IMR-90 (cell line): ENCODE measurements around the gene AATF. TPM values are rescaled to one million over a fixed set of nuclear protein-coding genes. Genes with fewer than 3 reads are reported as not detected.

Source experiments
- ATAC-seq: fragments of 200-7000 bp; cut with Tn5 transposase; 2 replicates; pipeline ENCODE4 v1.9.1; 2020; ENCODE audit warnings: low read depth, mild to moderate bottlenecking, moderate library complexity
- BruUV-seq: library from RNA; stranded (reverse); fragments of 400-500 nt; replicated peaks from 2 replicates; lab custom pipeline; 2021; lab: Mats Ljungman, UMichigan
- CTCF ChIA-PET: fragments of 300-600 bp; formaldehyde crosslinking; extraction: SDS; loops from one replicate; lab custom pipeline; 2021; ENCODE audit warnings: antibody characterized with exemption; lab: Yijun Ruan, JAX
- POLR2A ChIA-PET: fragments of 300-600 bp; sonication (Branson Sonifier 250); formaldehyde crosslinking; loops from one replicate; lab custom pipeline; 2022; ENCODE audit warnings: antibody characterized with exemption; ENCODE audit not compliant: unreplicated experiment; lab: Charles Lee
- DNase-seq: peaks from one replicate; pipeline ENCODE4 v3.0.0; 2013
- H2AFZ ChIP-seq: replicated peaks from 2 replicates; pipeline ENCODE3; 2013; ENCODE audit warnings: low read length, mild to moderate bottlenecking; ENCODE audit not compliant: poor library complexity
- H2AK5ac ChIP-seq: 2 replicates; pipeline ENCODE4 v1.6.1; 2013; ENCODE audit warnings: low read depth, low read length, inconsistent platforms
- H2AK9ac ChIP-seq: replicated peaks from 2 replicates; pipeline ENCODE3; 2013; ENCODE audit warnings: mild to moderate bottlenecking, low read depth, low read length, moderate library complexity; ENCODE audit not compliant: poor library complexity
- H2BK120ac ChIP-seq: 2 replicates; pipeline ENCODE4 v1.6.1; 2013; ENCODE audit warnings: low read depth, low read length, inconsistent platforms
- H2BK15ac ChIP-seq: 3 replicates; pipeline ENCODE4 v1.6.1; 2013; ENCODE audit warnings: low read depth, low read length, inconsistent platforms
- H2BK20ac ChIP-seq: 2 replicates; pipeline ENCODE4 v1.6.1; 2013; ENCODE audit warnings: low read depth, mild to moderate bottlenecking, inconsistent platforms, low read length, moderate library complexity
- H2BK5ac ChIP-seq: 2 replicates; pipeline ENCODE4 v1.6.1; 2013; ENCODE audit warnings: mild to moderate bottlenecking, low read depth, low read length, inconsistent platforms; ENCODE audit not compliant: poor library complexity, severe bottlenecking
- H3K14ac ChIP-seq: replicated peaks from 2 replicates; pipeline ENCODE4 v1.6.1; 2013; ENCODE audit warnings: low read depth, low read length, inconsistent platforms
- H3K18ac ChIP-seq: 2 replicates; pipeline ENCODE4 v1.6.1; 2013; ENCODE audit warnings: low read depth, low read length, control low read depth
- H3K23ac ChIP-seq: 2 replicates; pipeline ENCODE4 v1.6.1; 2013; ENCODE audit warnings: low read depth, low read length, inconsistent platforms
- H3K27ac ChIP-seq: 2 replicates; pipeline ENCODE4 v1.5.1; 2013; ENCODE audit warnings: mild to moderate bottlenecking, control low read depth, low read length; ENCODE audit not compliant: insufficient read depth
- H3K27me3 ChIP-seq: 2 replicates; pipeline ENCODE4 v1.6.1; 2013; ENCODE audit warnings: low read length; ENCODE audit not compliant: control insufficient read depth, insufficient read depth
- H3K36me3 ChIP-seq: 2 replicates; pipeline ENCODE4 v1.6.1; 2013; ENCODE audit warnings: low read length, mixed read lengths; ENCODE audit not compliant: control insufficient read depth, insufficient read depth
- H3K4ac ChIP-seq: 2 replicates; pipeline ENCODE4 v1.6.1; 2013; ENCODE audit warnings: low read depth, low read length, inconsistent platforms
- H3K4me1 ChIP-seq: 2 replicates; pipeline ENCODE4 v1.6.1; 2013; ENCODE audit warnings: low read length, mixed read lengths; ENCODE audit not compliant: control insufficient read depth, insufficient read depth
- H3K4me2 ChIP-seq: 2 replicates; pipeline ENCODE4 v1.6.1; 2013; ENCODE audit warnings: low read depth, mild to moderate bottlenecking, control low read depth, low read length, moderate library complexity
- H3K4me3 ChIP-seq: 2 replicates; pipeline ENCODE4 v1.5.1; 2013; ENCODE audit warnings: low read depth, mild to moderate bottlenecking, control low read depth, low read length, moderate library complexity; ENCODE audit not compliant: insufficient read depth
- H3K56ac ChIP-seq: 2 replicates; pipeline ENCODE4 v1.6.1; 2013; ENCODE audit warnings: low read length, inconsistent platforms; ENCODE audit not compliant: insufficient read depth; ENCODE audit errors: extremely low read depth
- H3K79me1 ChIP-seq, 2 experiments: 2 replicates each; pipeline ENCODE4 v1.6.1; 2013; ENCODE audit warnings: low read length in 2 of 2, inconsistent platforms in 1 of 2, low read depth in 1 of 2
- H3K9ac ChIP-seq: 2 replicates; pipeline ENCODE4 v1.6.1; 2013; ENCODE audit warnings: low read depth, low read length, control low read depth
- H3K9me1 ChIP-seq: 2 replicates; pipeline ENCODE4 v1.6.1; 2013; ENCODE audit warnings: low read length, inconsistent platforms; ENCODE audit not compliant: insufficient read depth
- H3K9me3 ChIP-seq: 2 replicates; pipeline ENCODE4 v1.6.1; 2013; ENCODE audit warnings: low read length; ENCODE audit not compliant: control insufficient read depth, insufficient read depth
- H4K20me1 ChIP-seq: 2 replicates; pipeline ENCODE4 v1.6.1; 2013; ENCODE audit warnings: low read length, inconsistent platforms; ENCODE audit not compliant: insufficient read depth
- H4K5ac ChIP-seq: 2 replicates; pipeline ENCODE4 v1.6.1; 2013; ENCODE audit warnings: mild to moderate bottlenecking, low read depth, low read length, control low read depth
- H4K8ac ChIP-seq, 2 experiments: 2 replicates each; pipeline ENCODE4 v1.6.1; 2013; ENCODE audit warnings: low read depth in 2 of 2, low read length in 2 of 2, control low read depth in 1 of 2, inconsistent platforms in 1 of 2
- H4K91ac ChIP-seq: 2 replicates; pipeline ENCODE4 v1.6.1; 2013; ENCODE audit warnings: low read depth, low read length, inconsistent platforms; ENCODE audit not compliant: insufficient read depth
- BHLHE40 ChIP-seq: fragments of 150-350 bp; IDR thresholded peaks from 2 replicates; pipeline ENCODE4 v1.6.1; 2016; ENCODE audit warnings: mild to moderate bottlenecking, low read depth, low read length
- CEBPB ChIP-seq: IDR thresholded peaks from 2 replicates; pipeline ENCODE4 v1.6.1; 2012; ENCODE audit warnings: low read depth, low read length, improper control_type of control experiment
- CHD1 ChIP-seq: IDR thresholded peaks from 2 replicates; pipeline ENCODE4 v1.6.1; 2012; ENCODE audit warnings: low read depth, low read length, improper control_type of control experiment
- ELK1 ChIP-seq: fragments of 150-350 bp; IDR thresholded peaks from 2 replicates; pipeline ENCODE4 v1.6.1; 2016; ENCODE audit warnings: low read depth, mild to moderate bottlenecking, low read length, moderate library complexity, borderline replicate concordance
- FOS ChIP-seq: fragments of 150-350 bp; IDR thresholded peaks from 2 replicates; pipeline ENCODE4 v1.6.1; 2016; ENCODE audit warnings: low read depth, low read length
- MAFK ChIP-seq: IDR thresholded peaks from 2 replicates; pipeline ENCODE4 v1.6.1; 2012; ENCODE audit warnings: low read depth, low read length, improper control_type of control experiment
- MAZ ChIP-seq: IDR thresholded peaks from 2 replicates; pipeline ENCODE4 v1.6.1; 2012; ENCODE audit warnings: low read depth, mild to moderate bottlenecking, low read length, improper control_type of control experiment, moderate library complexity, borderline replicate concordance
- MXI1 ChIP-seq: IDR thresholded peaks from 2 replicates; pipeline ENCODE4 v1.6.1; 2012; ENCODE audit warnings: low read depth, mild to moderate bottlenecking, low read length, moderate library complexity, borderline replicate concordance
- NFE2L2 ChIP-seq: fragments of 150-350 bp; IDR thresholded peaks from 2 replicates; pipeline ENCODE4 v1.6.1; 2016; ENCODE audit warnings: low read depth, mild to moderate bottlenecking, low read length
- POLR2A ChIP-seq: IDR thresholded peaks from 2 replicates; pipeline ENCODE4 v1.6.1; 2012; ENCODE audit warnings: mild to moderate bottlenecking, low read depth, low read length
- RAD21 ChIP-seq: IDR thresholded peaks from 2 replicates; pipeline ENCODE4 v1.6.1; 2012; ENCODE audit warnings: low read length, improper control_type of control experiment
- RCOR1 ChIP-seq: IDR thresholded peaks from 2 replicates; pipeline ENCODE4 v1.6.1; 2012; ENCODE audit warnings: mild to moderate bottlenecking, low read length, improper control_type of control experiment; ENCODE audit not compliant: insufficient replicate concordance
- RFX5 ChIP-seq: IDR thresholded peaks from 2 replicates; pipeline ENCODE4 v1.8.0; 2012; ENCODE audit warnings: low read depth, mild to moderate bottlenecking, low read length, moderate library complexity
- SMC3 ChIP-seq: fragments of 150-350 bp; IDR thresholded peaks from 2 replicates; pipeline ENCODE4 v1.6.1; 2016; ENCODE audit warnings: low read depth, mild to moderate bottlenecking, antibody characterized with exemption, low read length, moderate library complexity
- USF2 ChIP-seq: fragments of 150-350 bp; IDR thresholded peaks from 2 replicates; pipeline ENCODE4 v1.6.1; 2017; ENCODE audit warnings: mild to moderate bottlenecking, antibody characterized with exemption, low read length, low read depth
- WGBS, 2 experiments: methylation state at CpG; one replicate each; pipeline versions ENCODE4 v1.1.5 to v1.1.7; 2013; ENCODE audit warnings: missing lambda C conversion rate in 2 of 2; ENCODE audit not compliant: insufficient read length in 1 of 2; ENCODE audit errors: extremely low coverage in 2 of 2; 5-methylcytosine and 5-hydroxymethylcytosine counted together
- dilution Hi-C: fragments of 300-500 bp; cut with HindIII; formaldehyde crosslinking; loops from one replicate; pipeline ENCODE4 v1.14.3; 2018; ENCODE audit warnings: low sequenced_read_pairs; ENCODE audit not compliant: unreplicated experiment
- in situ Hi-C: fragments of 300-500 bp; cut with MboI; formaldehyde crosslinking; loops from 3 replicates; pipeline ENCODE4 v1.14.3; 2019; ENCODE audit warnings: low sequenced_read_pairs, inconsistent platforms, mixed read lengths
- intact Hi-C: fragments of 100-400 bp; cut with micrococcal nuclease; formaldehyde crosslinking; loops from 2 replicates; pipeline ENCODE4 v1.10.0; 2022
- polyA plus RNA-seq, 3 experiments: library from polyadenylated mRNA; depleted of rRNA; stranded (reverse); fragments of >200 nt; gene quantifications; 2 replicates each; pipeline ENCODE4 v1.2.3, GENCODE V29; 2012; ENCODE audit warnings: low replicate concordance in 1 of 3
- total RNA-seq: library from RNA; depleted of rRNA; stranded (reverse); fragments of >200 nt; gene quantifications from 2 replicates; pipeline ENCODE4 v1.2.3, GENCODE V29; 2012
- TF ChIP-seq, protein P1 (sequence below): conservative IDR thresholded peaks from 2 replicates; pipeline ENCODE4 v1.5.1; 2012; ENCODE audit warnings: mild to moderate bottlenecking, low read depth, low read length, improper control_type of control experiment

The AATF gene
- total and polyA plus RNA-seq, 2 of the 4 experiments (the other 2 are of a cell fraction) = 21.0 to 34.8 TPM

DNA sequence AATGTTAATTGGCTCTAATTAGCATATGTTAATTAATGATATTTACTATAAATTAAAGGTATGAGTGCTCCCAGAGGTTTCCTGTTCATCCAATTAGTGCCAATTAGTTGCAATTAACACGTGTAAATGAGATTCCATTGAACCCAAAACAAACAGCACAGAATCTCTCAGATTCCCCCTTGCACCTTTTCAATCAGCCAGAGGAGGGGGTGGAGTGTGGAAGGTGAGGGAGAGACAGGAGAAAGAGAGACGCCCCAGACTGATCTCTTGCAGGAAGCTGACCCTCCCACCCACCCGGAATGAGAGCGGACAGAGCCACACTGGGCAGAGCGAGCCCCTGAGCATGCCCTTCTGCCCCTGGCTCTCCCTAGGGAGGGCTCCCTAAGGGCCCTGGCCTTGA is 35.6 kb upstream of the AATF start:
- Histone ChIP-seq H3K36me3 (no peaks in the 10 kb centered on the region), H2AK5ac (no peak overlapping the region), H4K8ac (no peak overlapping the region), H2BK20ac (no peak overlapping the region), H3K18ac (no peak overlapping the region), H3K4ac (no peak overlapping the region), H3K14ac (no peak overlapping the region), H3K27me3 (peaks cover 29% of the 10 kb centered on the region), H3K9me3 (no peaks in the 10 kb centered on the region), H3K9ac (no peak overlapping the region), H3K4me2 (no peak overlapping the region), H3K27ac (no peak overlapping the region), H2AFZ (no peak overlapping the region), H4K5ac (no peak overlapping the region), H2BK120ac (no peak overlapping the region), H3K23ac (no peak overlapping the region), H4K91ac (no peak overlapping the region), H3K4me3 (no peak overlapping the region), H3K9me1 (no peaks in the 10 kb centered on the region), H3K79me1 (no peaks in the 10 kb centered on the region), H2BK15ac (no peak overlapping the region), H2BK5ac (no peak overlapping the region), H2AK9ac (no peak overlapping the region), H3K4me1 (no peaks in the 10 kb centered on the region), H4K20me1 (no peaks in the 10 kb centered on the region), H3K56ac (no peak overlapping the region)
- CTCF ChIA-PET = no interaction called here
- intact Hi-C loops (no loop called here), dilution Hi-C loops (no loop called here), in situ Hi-C loops (no loop called here)
- ATAC-seq (no peak), DNase-seq (no peak)
- POLR2A ChIA-PET = no interaction called here
- TF ChIP-seq SMC3 = no peak
- TF ChIP-seq POLR2A = no peak
- TF ChIP-seq CHD1 = no peak
- TF ChIP-seq USF2 = no peak
- no peak for TF ChIP-seq NFE2L2
- TF ChIP-seq RFX5 = no peak
- TF ChIP-seq FOS = no peak
- TF ChIP-seq MAZ = no peak
- no peak for TF ChIP-seq CEBPB
- TF ChIP-seq RAD21 = no peak
- no peak for TF ChIP-seq MXI1
- TF ChIP-seq RCOR1 = no peak
- TF ChIP-seq ELK1 = no peak
- TF ChIP-seq MAFK = no peak
- no peak for TF ChIP-seq BHLHE40
- TF ChIP-seq, protein P1, sequence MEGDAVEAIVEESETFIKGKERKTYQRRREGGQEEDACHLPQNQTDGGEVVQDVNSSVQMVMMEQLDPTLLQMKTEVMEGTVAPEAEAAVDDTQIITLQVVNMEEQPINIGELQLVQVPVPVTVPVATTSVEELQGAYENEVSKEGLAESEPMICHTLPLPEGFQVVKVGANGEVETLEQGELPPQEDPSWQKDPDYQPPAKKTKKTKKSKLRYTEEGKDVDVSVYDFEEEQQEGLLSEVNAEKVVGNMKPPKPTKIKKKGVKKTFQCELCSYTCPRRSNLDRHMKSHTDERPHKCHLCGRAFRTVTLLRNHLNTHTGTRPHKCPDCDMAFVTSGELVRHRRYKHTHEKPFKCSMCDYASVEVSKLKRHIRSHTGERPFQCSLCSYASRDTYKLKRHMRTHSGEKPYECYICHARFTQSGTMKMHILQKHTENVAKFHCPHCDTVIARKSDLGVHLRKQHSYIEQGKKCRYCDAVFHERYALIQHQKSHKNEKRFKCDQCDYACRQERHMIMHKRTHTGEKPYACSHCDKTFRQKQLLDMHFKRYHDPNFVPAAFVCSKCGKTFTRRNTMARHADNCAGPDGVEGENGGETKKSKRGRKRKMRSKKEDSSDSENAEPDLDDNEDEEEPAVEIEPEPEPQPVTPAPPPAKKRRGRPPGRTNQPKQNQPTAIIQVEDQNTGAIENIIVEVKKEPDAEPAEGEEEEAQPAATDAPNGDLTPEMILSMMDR = no peak
- BruUV-seq = no TSS peak
- no CpG with 5 or more reads among the region's 5 CpGs for WGBS, 2 experiments
